GM13977 (cell line): Measurements from ENCODE around the gene SLC16A11.

Experiments used
- DNase-seq: peaks from one replicate; pipeline ENCODE4 v3.0.0; 2012; ENCODE audit warnings: low spot score
- CTCF ChIP-seq: IDR thresholded peaks from 2 replicates; pipeline ENCODE4 v1.5.1; 2012; ENCODE audit warnings: mild to moderate bottlenecking, control low read depth; ENCODE audit not compliant: insufficient read depth; ENCODE audit errors: extremely low read depth, missing control alignments
- in situ Hi-C: fragments of 300-500 bp; cut with MboI; formaldehyde crosslinking; loops from one replicate; pipeline ENCODE4 v1.12.0; 2022; ENCODE audit warnings: low sequenced_read_pairs, low pct_unique_long_range_greater_than_20kb, mixed read lengths, inconsistent platforms; ENCODE audit not compliant: unreplicated experiment

Gene SLC16A11

GRCh38 chr17:7007143-7007542 is 36.7 kb downstream of the SLC16A11 start:
- no peak for DNase-seq
- in situ Hi-C loops, result loop anchor here (5.0 to 10.0 kb wide), 2 partner anchors 95 to 342 kb away; no protein-coding TSS in a partner anchor
- TF ChIP-seq CTCF, result no peak

GRCh38 chr17:7005716-7006115 is 38.2 kb downstream of the SLC16A11 start:
- in situ Hi-C loops, result loop anchor here (5.0 to 10.0 kb wide), 2 partner anchors 93 to 341 kb away; no protein-coding TSS in a partner anchor
- DNase-seq, result no peak
- no peak for TF ChIP-seq CTCF

GRCh38 chr17:7004398-7005253 is 39.3 kb downstream of the SLC16A11 start:
- peak; percentile 72 for TF ChIP-seq CTCF
- peak; percentile 75 for DNase-seq
- in situ Hi-C loops, result loop anchor here (5.0 to 10.0 kb wide), 2 partner anchors 92 to 340 kb away; no protein-coding TSS in a partner anchor

GRCh38 chr17:7003745-7004144 is 40.1 kb downstream of the SLC16A11 start:
- in situ Hi-C loops, result loop anchor here (10.0 kb wide), 1 partner anchor 339 kb away; no protein-coding TSS in a partner anchor
- DNase-seq, result no peak
- no peak for TF ChIP-seq CTCF

- no peak for TF ChIP-seq CTCF
- no peak for DNase-seq
- in situ Hi-C loops, result loop anchor here (10.0 kb wide), 1 partner anchor 338 kb away; no protein-coding TSS in a partner anchor
Observed at GRCh38 chr17:7002288-7003047, 41.4 kb downstream of the SLC16A11 start.

GRCh38 chr17:7001318-7001961 is 42.5 kb downstream of the SLC16A11 start:
- TF ChIP-seq CTCF, result peak; percentile 71
- in situ Hi-C loops, result loop anchor here (10.0 kb wide), 1 partner anchor 337 kb away; no protein-coding TSS in a partner anchor
- no peak for DNase-seq
